ENCODE results near the gene IL18. TPM values are rescaled to one million over a fixed set of nuclear protein-coding genes. Genes with fewer than 3 reads are reported as not detected.

IL18 gene
- total RNA-seq, 1 experiment from 2014 or later = 61.6 TPM

GRCh38 chr11:112118176-112118575 lies 45.7 kb downstream of the IL18 start:
- ChIA-PET POLR2A (ENCODE audit: unreplicated experiment) (no interaction called here), CTCF (no interaction called here)

GRCh38 chr11:112115386-112115785 lies 48.5 kb downstream of the IL18 start:
- no peak overlapping the region for H3K9ac ChIP-seq (ENCODE audit: low read length)
- TF ChIP-seq EZH2 (IDR thresholded peaks at IDR 0.05; ENCODE audit: low read length, unreplicated experiment) (no peak), EZH2phosphoT487 (IDR thresholded peaks at IDR 0.05; ENCODE audit: borderline replicate concordance, low read length) (no peak)
- TF ChIP-seq, protein P1, sequence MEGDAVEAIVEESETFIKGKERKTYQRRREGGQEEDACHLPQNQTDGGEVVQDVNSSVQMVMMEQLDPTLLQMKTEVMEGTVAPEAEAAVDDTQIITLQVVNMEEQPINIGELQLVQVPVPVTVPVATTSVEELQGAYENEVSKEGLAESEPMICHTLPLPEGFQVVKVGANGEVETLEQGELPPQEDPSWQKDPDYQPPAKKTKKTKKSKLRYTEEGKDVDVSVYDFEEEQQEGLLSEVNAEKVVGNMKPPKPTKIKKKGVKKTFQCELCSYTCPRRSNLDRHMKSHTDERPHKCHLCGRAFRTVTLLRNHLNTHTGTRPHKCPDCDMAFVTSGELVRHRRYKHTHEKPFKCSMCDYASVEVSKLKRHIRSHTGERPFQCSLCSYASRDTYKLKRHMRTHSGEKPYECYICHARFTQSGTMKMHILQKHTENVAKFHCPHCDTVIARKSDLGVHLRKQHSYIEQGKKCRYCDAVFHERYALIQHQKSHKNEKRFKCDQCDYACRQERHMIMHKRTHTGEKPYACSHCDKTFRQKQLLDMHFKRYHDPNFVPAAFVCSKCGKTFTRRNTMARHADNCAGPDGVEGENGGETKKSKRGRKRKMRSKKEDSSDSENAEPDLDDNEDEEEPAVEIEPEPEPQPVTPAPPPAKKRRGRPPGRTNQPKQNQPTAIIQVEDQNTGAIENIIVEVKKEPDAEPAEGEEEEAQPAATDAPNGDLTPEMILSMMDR (conservative IDR thresholded peaks at IDR 0.05; ENCODE audit: low read depth, low read length) = no peak
- H3K4me2 ChIP-seq (ENCODE audit: low read length) = no peak overlapping the region
- ATAC-seq (no peak), DNase-seq (no peak)
- H3K9me2 ChIP-seq (replicated peaks; ENCODE audit: low read length) = no peaks in the 10 kb centered on the region
- no peak overlapping the region for H2AFZ ChIP-seq (ENCODE audit: low read length)
- peaks cover 27% of the 10 kb centered on the region for H3K4me1 ChIP-seq (ENCODE audit: insufficient read depth, low read length)
- H3F3A ChIP-seq (ENCODE audit: low read length, unreplicated experiment) = peaks cover 3% of the 10 kb centered on the region
- ChIA-PET CTCF (no interaction called here), POLR2A (ENCODE audit: unreplicated experiment) (no interaction called here)
- no peaks in the 10 kb centered on the region for H3K36me3 ChIP-seq (ENCODE audit: low read depth, low read length)
- H3K27me3 ChIP-seq (ENCODE audit: low read length) = no peaks in the 10 kb centered on the region
- no peak overlapping the region for H3K4me3 ChIP-seq (ENCODE audit: low read length)
- intact Hi-C loops (cut with micrococcal nuclease) = no loop called here
- no peaks in the 10 kb centered on the region for H3K79me2 ChIP-seq (ENCODE audit: low read length)
- no peaks in the 10 kb centered on the region for H4K20me1 ChIP-seq (ENCODE audit: low read length)
- BruUV-seq (replicated peaks) = no TSS peak
- no peak overlapping the region for H3K27ac ChIP-seq (ENCODE audit: low read length)
- H3K9me3 ChIP-seq (ENCODE audit: low read length) = 0 out of 2 replicates have a peak, but pooled peaks cover 3% of the 10 kb centered on the region

More at GRCh38 chr11:112118176-112118575, 45.7 kb downstream of the IL18 start:
- Histone ChIP-seq H3F3A (ENCODE audit: low read length, unreplicated experiment) (peaks cover 3% of the 10 kb centered on the region), H3K9me3 (ENCODE audit: low read length) (0 out of 2 replicates have a peak, but pooled peaks cover 3% of the 10 kb centered on the region), H2AFZ (ENCODE audit: low read length) (no peak overlapping the region), H3K4me2 (ENCODE audit: low read length) (no peak overlapping the region), H3K79me2 (ENCODE audit: low read length) (no peaks in the 10 kb centered on the region), H3K4me3 (ENCODE audit: low read length) (no peak overlapping the region), H3K9ac (ENCODE audit: low read length) (no peak overlapping the region), H3K27me3 (ENCODE audit: low read length) (no peaks in the 10 kb centered on the region), H3K9me2 (replicated peaks; ENCODE audit: low read length) (no peaks in the 10 kb centered on the region), H3K4me1 (ENCODE audit: insufficient read depth, low read length) (peaks cover 41% of the 10 kb centered on the region), H4K20me1 (ENCODE audit: low read length) (no peaks in the 10 kb centered on the region), H3K27ac (ENCODE audit: low read length) (no peak overlapping the region), H3K36me3 (ENCODE audit: low read depth, low read length) (no peaks in the 10 kb centered on the region)
- DNase-seq = no peak
- intact Hi-C loops (cut with micrococcal nuclease) = no loop called here
- ATAC-seq = no peak
- BruUV-seq (replicated peaks) = no TSS peak
- TF ChIP-seq EZH2phosphoT487 (IDR thresholded peaks at IDR 0.05; ENCODE audit: borderline replicate concordance, low read length) (no peak), EZH2 (IDR thresholded peaks at IDR 0.05; ENCODE audit: low read length, unreplicated experiment) (no peak)
- TF ChIP-seq, protein P1 (conservative IDR thresholded peaks at IDR 0.05; ENCODE audit: low read depth, low read length) = no peak

DNA sequence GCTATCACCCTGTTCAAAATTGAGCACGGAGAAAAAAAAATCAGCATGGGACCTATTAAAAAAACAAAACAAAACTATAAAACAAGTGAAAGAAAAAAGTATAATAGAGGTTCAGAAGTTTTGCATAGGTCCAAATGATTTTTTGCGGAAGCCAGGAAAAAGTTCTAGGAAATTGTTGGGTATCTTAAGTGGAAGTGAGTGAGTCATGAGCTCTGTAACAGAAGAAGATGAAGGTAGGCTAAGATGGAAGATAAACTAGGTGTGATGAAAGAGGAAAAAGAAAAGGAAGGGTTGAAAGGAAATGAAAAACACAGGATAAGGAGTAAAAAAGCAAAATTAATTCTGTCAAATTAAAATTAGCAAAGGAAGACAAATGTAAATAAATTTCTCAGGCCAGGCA lies 49.4 kb downstream of the IL18 start:
- DNase-seq (no peak), ATAC-seq (no peak)
- BruUV-seq (replicated peaks) = no TSS peak
- Histone ChIP-seq H3K27me3 (ENCODE audit: low read length) (no peaks in the 10 kb centered on the region), H3K4me1 (ENCODE audit: insufficient read depth, low read length) (peaks cover 18% of the 10 kb centered on the region), H3K9me2 (replicated peaks; ENCODE audit: low read length) (no peaks in the 10 kb centered on the region), H3K4me2 (ENCODE audit: low read length) (no peak overlapping the region), H3K79me2 (ENCODE audit: low read length) (no peaks in the 10 kb centered on the region), H3K9me3 (ENCODE audit: low read length) (0 out of 2 replicates have a peak, but pooled peaks cover 3% of the 10 kb centered on the region), H3K9ac (ENCODE audit: low read length) (no peak overlapping the region), H3K27ac (ENCODE audit: low read length) (no peak overlapping the region), H3K4me3 (ENCODE audit: low read length) (no peak overlapping the region), H3F3A (ENCODE audit: low read length, unreplicated experiment) (no peaks in the 10 kb centered on the region), H3K36me3 (ENCODE audit: low read depth, low read length) (no peaks in the 10 kb centered on the region), H2AFZ (ENCODE audit: low read length) (no peak overlapping the region), H4K20me1 (ENCODE audit: low read length) (no peaks in the 10 kb centered on the region)
- TF ChIP-seq, protein P1 (conservative IDR thresholded peaks at IDR 0.05; ENCODE audit: low read depth, low read length) = no peak
- no peak for TF ChIP-seq EZH2phosphoT487 (IDR thresholded peaks at IDR 0.05; ENCODE audit: borderline replicate concordance, low read length)
- TF ChIP-seq EZH2 (IDR thresholded peaks at IDR 0.05; ENCODE audit: low read length, unreplicated experiment) = no peak
- ChIA-PET CTCF (interaction anchor here (2.1 kb wide), 1 partner anchor 61 kb away, joined by 10 read pairs; the partner anchor contains the start of gene BCO2), POLR2A (ENCODE audit: unreplicated experiment) (no interaction called here)
- intact Hi-C loops (cut with micrococcal nuclease) = no loop called here
